SK-N-SH treated with all-trans-retinoic acid at 6 μM for 48 hours (cell line): ENCODE results near the gene ANXA8L1.
"Not testable (repeated sequence)": the region's sequence is repeated elsewhere in the genome, so short reads cannot be mapped to it uniquely, and the experiment has no call there.

Source experiments
- ARNTL ChIP-seq: fragments of 450-650 bp; formaldehyde crosslinking; IDR thresholded peaks from 2 replicates; pipeline ENCODE4 v1.5.0; 2020; ENCODE audit warnings: low read depth, mild to moderate bottlenecking, moderate library complexity, borderline replicate concordance
- ESRRG ChIP-seq: fragments of 250-450 bp; sonication (Bioruptor Pico); IDR thresholded peaks from 2 replicates; pipeline ENCODE4 v1.6.1; 2021; ENCODE audit warnings: mild to moderate bottlenecking
- GLIS3 ChIP-seq: fragments of 250-450 bp; sonication (Bioruptor Pico); IDR thresholded peaks from 2 replicates; pipeline ENCODE4 v1.5.0; 2020; ENCODE audit warnings: mild to moderate bottlenecking, moderate library complexity
- PPARA ChIP-seq: fragments of 250-450 bp; sonication (Bioruptor Pico); IDR thresholded peaks from 2 replicates; pipeline ENCODE4 v1.5.0; 2020; ENCODE audit warnings: mild to moderate bottlenecking, borderline replicate concordance
- SNAI2 ChIP-seq: fragments of 250-450 bp; sonication (Bioruptor Pico); IDR thresholded peaks from 2 replicates; pipeline ENCODE4 v1.5.0; 2020; ENCODE audit warnings: mild to moderate bottlenecking, moderate library complexity
- TCF4 ChIP-seq: fragments of 250-450 bp; sonication (Bioruptor Pico); IDR thresholded peaks from 2 replicates; pipeline ENCODE4 v1.8.0; 2021; ENCODE audit warnings: mild to moderate bottlenecking, moderate library complexity, borderline replicate concordance
- ZFP30 ChIP-seq: fragments of 450-650 bp; formaldehyde crosslinking; IDR thresholded peaks from 2 replicates; pipeline ENCODE4 v1.5.0; 2022; ENCODE audit warnings: mild to moderate bottlenecking, moderate library complexity
- ZNF70 ChIP-seq: fragments of 450-650 bp; formaldehyde crosslinking; IDR thresholded peaks from 2 replicates; pipeline ENCODE4 v1.5.0; 2020; ENCODE audit warnings: mild to moderate bottlenecking, moderate library complexity

- not testable (repeated sequence) for TF ChIP-seq PPARA; GLIS3 (CRISPR knock-in tag); ZNF70 (CRISPR knock-in tag); SNAI2; ZFP30 (CRISPR knock-in tag); ARNTL (CRISPR knock-in tag); TCF4; ESRRG (CRISPR knock-in tag)
Observed at GRCh38 chr10:46396441-46397279, 21.1 kb downstream of the ANXA8L1 start.
